ENCODE results near the gene RUNX2. TPM values are rescaled to one million over a fixed set of nuclear protein-coding genes. Genes with fewer than 3 reads are reported as not detected.

RUNX2 gene
- total RNA-seq, 2 donors from 2014 or later = 30.8 to 33.7 TPM

DNA sequence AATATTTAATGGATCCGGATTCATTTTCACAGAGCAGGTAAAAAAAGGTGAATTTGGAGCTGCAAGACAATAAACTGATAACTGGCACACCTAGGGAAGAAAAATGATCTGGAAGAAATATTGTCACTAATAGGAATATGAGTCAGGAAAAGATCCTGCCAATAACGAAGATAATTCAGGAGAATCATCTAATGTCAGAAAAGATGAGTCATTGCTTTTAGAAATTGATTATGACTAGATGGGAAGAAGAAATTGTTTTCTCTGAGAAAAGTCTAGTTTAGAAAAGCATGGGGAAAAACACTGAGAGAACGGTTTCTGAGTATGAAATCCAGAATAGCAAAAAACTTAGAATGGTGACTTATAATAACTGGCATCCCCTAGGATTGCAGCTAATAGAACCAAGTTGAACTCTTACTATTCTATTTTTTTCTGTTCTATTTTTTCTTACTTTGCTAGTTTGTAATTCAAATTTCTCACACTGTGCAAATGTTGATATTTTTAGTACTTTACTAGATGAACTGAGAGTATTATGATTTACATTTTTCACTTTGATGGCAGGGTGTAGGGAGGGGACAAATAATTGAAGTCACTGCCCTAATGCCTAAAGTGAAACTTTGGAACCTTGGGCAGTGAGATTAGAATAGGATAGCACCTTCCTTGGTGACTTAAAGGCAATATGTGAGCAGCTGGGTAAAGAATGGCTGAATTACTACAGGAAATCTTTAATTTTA lies 87.8 kb downstream of the RUNX2 start:
- no peak for ATAC-seq (replicated peaks)
- H3K27ac Mint-ChIP-seq = no peak overlapping the region
- H3K4me1 Mint-ChIP-seq = peaks cover 19% of the 10 kb centered on the region
- peaks cover 18% of the 10 kb centered on the region for H3K36me3 Mint-ChIP-seq (ENCODE audit: low read depth)
- no peaks in the 10 kb centered on the region for H3K27me3 Mint-ChIP-seq
- H3K9me3 Mint-ChIP-seq = no peaks in the 10 kb centered on the region
- peak overlapping the region; percentile 20 for H3K4me3 Mint-ChIP-seq

DNA sequence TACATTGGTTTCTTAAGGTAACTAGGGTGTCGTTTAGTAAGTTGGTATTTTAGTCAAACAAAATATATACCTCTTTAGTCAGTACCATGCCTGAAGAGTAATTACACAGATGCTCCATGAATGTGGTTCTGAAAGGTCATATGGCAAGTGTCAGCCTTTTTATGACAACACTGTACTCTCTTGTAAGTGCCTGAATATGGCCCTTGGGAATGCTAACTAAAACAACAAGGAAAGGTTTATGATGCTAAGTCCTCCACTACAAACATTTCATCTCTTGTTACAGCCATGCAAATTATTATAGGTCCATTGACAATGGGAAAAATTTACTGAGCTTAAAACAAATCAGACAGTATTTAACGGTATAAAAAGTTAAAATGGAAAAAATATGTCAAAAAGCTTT lies 88.6 kb downstream of the RUNX2 start:
- Mint-ChIP-seq H3K4me1 (peaks cover 19% of the 10 kb centered on the region), H3K36me3 (ENCODE audit: low read depth) (peaks cover 26% of the 10 kb centered on the region), H3K27ac (no peak overlapping the region), H3K4me3 (peak overlapping the region; percentile 20), H3K9me3 (no peaks in the 10 kb centered on the region), H3K27me3 (no peaks in the 10 kb centered on the region)
- ATAC-seq (replicated peaks) = peak; percentile 7

DNA sequence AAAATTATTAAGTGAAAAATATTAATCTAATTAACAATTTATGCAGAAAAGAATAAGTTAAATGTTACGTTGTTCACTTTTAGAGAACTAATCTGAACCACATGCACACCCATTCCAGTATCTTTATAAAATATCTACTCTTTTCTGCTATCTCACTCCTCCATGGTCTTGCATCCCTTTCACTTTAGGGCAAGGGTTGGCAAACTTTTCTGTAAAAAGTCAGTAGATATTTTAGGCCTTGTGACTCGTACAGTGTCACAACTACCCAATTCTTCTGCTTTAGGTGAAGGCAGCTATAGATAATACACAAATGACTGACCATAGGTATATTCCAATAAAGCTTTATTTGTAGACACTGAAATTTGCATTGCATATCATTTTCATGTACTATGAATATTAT lies 89.3 kb downstream of the RUNX2 start:
- Mint-ChIP-seq H3K9me3 (no peaks in the 10 kb centered on the region), H3K36me3 (ENCODE audit: low read depth) (peaks cover 33% of the 10 kb centered on the region), H3K4me1 (peaks cover 19% of the 10 kb centered on the region), H3K4me3 (no peak overlapping the region), H3K27ac (no peak overlapping the region), H3K27me3 (no peaks in the 10 kb centered on the region)
- no peak for ATAC-seq (replicated peaks)

DNA sequence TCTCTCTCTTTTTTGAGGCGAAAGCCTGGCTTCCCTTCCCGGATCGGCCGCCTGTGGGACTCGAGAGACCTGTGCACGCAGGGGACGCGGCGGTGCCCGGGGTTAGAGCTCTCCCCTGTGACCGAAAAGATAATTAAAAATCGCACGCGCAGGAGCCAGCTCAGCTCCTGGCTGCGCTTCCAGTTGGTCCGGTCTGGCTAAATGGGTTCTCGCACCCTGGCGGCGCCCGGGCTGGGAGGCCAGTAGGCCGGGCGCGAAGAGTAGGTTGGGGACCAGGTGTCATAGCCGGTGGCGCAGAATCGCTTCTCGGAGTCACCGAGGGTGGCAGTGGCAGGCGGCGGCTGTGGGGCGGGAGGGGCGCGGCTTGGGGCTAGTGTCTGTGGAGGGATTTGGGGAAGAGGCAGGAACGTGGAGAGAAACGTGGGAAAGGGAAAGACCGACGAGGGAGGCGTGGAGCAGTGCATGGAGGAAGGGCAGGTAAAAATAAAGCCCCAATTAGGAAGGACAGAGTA lies 91.5 kb downstream of the RUNX2 start:
- Mint-ChIP-seq H3K27ac (peak overlapping the region; percentile 99), H3K9me3 (no peaks in the 10 kb centered on the region), H3K36me3 (ENCODE audit: low read depth) (peaks cover 52% of the 10 kb centered on the region), H3K4me1 (peaks cover 19% of the 10 kb centered on the region), H3K27me3 (no peaks in the 10 kb centered on the region), H3K4me3 (peak overlapping the region; percentile 99)
- peak; percentile 41 for ATAC-seq (replicated peaks)

DNA sequence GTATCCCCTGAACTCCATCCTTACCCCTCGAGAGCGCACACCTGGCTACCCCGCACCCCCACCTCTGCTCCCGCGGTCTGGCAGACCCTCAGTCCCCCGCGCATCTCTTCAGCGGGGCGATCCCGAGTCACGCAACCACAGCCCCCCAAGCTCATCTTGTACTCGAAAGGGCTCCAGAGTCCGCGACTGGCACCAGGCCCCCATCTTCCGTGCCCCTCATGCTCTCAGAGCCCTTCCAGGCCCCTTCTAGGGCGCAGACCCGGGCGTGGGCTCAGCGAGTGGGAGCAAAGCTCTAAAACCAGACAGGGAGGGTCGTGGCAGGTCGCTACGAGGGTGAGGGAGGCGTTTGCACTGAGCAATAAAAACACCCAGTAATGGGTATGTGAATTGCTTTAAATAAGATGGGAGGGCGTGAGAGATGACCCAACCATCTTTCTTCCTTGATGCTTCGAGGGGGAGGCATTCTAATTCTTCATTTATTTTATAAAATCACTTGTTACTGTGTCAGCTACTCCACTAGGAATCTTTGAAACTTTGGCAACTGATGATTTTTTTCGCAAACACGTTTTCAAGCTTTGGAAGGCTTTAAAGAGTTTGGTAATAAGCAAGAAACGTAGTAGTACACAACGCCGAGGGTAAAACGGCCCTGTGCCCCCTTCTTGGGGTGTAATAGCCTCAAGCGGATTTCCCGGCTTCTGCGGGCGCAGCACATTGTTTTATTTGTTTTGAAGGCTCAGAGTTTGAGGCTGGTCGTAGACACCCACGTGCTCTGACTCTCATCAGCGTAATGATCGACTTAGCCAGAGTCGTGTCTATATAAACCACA lies 92.2 kb downstream of the RUNX2 start:
- ATAC-seq (replicated peaks) = peak; percentile 41
- H3K27ac Mint-ChIP-seq = peak overlapping the region; percentile 99
- H3K27me3 Mint-ChIP-seq = no peaks in the 10 kb centered on the region
- H3K4me1 Mint-ChIP-seq = peaks cover 19% of the 10 kb centered on the region
- H3K4me3 Mint-ChIP-seq = peak overlapping the region; percentile 99
- no peaks in the 10 kb centered on the region for H3K9me3 Mint-ChIP-seq
- H3K36me3 Mint-ChIP-seq (ENCODE audit: low read depth) = peaks cover 58% of the 10 kb centered on the region

DNA sequence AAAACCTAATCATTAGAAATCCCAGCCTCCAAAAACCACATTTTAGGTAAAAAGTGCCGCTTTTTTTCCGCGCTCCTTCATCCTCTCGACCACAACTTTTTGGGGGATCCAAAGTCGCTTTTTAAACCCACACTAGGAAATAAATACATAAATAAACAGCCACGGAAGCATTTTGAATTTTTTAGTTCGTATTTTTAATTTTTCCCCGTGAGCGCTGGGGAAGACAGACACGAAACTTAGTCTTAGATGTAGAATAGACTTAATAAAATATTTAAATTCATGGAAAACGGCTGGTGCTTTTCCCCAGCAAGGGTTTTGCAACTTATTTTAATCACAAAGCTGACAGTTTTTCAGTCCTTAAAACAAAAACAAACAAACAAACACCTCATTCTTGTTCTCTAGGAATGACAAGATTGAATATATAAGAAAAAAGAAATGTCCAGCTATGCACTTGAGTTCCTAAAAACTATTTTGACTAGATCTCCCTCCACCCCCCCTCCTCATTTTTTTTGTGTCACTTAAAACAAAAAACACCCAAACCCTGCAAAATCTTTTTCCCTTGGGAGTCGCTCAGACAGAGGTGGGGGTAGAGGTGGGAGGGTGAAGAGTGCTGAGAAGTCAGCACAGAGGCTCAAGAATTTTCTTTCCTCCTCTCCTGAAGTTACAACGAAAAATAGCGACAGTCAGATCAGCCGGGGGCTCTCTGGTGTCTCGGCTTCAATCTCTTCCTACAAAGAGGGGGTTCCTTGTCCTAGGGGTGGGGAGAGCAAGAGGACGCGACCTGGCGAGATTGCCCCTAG lies 93.0 kb downstream of the RUNX2 start:
- ATAC-seq (replicated peaks) = no peak
- H3K27me3 Mint-ChIP-seq = no peaks in the 10 kb centered on the region

DNA sequence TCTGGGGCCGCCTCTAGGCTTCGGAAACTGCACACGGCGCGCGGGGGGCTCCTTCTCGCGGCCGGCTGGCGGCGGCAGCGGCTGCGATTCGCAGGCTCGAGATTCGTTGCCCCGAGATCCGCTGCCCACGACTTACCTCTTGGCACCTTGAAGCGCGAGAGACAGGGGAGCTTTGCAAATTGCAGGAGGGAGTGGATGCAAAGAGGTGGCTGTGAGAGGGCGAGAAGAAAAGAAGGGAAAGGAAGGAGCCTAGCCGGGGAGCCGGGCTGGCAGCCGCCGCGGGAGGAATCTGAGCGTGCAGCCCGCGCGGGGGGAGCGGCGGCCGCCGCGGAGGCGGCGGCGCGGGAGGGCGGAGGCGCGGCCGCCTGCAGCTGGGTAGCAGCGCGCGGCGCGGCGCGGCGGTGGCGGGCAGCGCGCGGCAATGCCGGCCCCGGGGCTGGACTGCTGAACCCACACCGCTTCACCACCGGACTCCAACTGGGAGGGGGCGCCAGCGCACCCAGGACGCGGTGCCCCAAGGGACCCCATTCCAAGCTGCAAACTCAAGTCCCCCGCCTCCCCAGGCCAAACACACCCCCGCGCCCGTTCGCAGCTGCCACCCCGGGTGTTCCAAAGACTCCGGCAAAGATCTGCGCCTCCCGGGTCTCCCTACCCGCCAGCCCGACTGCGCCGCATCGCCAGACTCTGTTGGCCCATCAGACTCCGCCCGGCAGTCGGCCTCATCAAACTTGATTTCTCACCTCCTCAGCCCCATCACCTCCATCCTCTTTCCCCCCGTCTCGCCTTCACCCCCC lies 93.8 kb downstream of the RUNX2 start:
- Mint-ChIP-seq H3K4me3 (peak overlapping the region; percentile 99), H3K9me3 (no peaks in the 10 kb centered on the region), H3K27ac (peak overlapping the region; percentile 99), H3K36me3 (ENCODE audit: low read depth) (peaks cover 58% of the 10 kb centered on the region), H3K27me3 (no peaks in the 10 kb centered on the region), H3K4me1 (peaks cover 6% of the 10 kb centered on the region)
- peak; percentile 22 for ATAC-seq (replicated peaks)

More for the DNA sequence above, 93.0 kb downstream of the RUNX2 start:
- Mint-ChIP-seq H3K4me1 (peaks cover 13% of the 10 kb centered on the region), H3K4me3 (peak overlapping the region; percentile 99), H3K9me3 (no peaks in the 10 kb centered on the region), H3K27ac (peak overlapping the region; percentile 99), H3K36me3 (ENCODE audit: low read depth) (peaks cover 58% of the 10 kb centered on the region)

DNA sequence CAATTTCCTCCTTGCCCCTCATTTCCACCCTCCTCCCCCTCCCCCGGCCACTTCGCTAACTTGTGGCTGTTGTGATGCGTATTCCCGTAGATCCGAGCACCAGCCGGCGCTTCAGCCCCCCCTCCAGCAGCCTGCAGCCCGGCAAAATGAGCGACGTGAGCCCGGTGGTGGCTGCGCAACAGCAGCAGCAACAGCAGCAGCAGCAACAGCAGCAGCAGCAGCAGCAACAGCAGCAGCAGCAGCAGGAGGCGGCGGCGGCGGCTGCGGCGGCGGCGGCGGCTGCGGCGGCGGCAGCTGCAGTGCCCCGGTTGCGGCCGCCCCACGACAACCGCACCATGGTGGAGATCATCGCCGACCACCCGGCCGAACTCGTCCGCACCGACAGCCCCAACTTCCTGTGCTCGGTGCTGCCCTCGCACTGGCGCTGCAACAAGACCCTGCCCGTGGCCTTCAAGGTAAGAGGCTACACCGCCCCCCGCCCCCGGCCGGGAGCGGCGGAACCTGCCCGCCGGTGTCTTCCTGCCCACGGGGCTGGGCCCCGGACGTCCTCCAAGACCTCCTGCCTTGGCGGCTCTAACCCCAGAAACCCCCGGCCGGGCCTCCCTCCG lies 94.5 kb downstream of the RUNX2 start:
- peaks cover 59% of the 10 kb centered on the region for H3K36me3 Mint-ChIP-seq (ENCODE audit: low read depth)
- peaks cover 6% of the 10 kb centered on the region for H3K4me1 Mint-ChIP-seq
- peak overlapping the region; percentile 99 for H3K4me3 Mint-ChIP-seq
- H3K9me3 Mint-ChIP-seq = no peaks in the 10 kb centered on the region
- no peaks in the 10 kb centered on the region for H3K27me3 Mint-ChIP-seq
- peak overlapping the region; percentile 99 for H3K27ac Mint-ChIP-seq
- ATAC-seq (replicated peaks) = peak; percentile 22

DNA sequence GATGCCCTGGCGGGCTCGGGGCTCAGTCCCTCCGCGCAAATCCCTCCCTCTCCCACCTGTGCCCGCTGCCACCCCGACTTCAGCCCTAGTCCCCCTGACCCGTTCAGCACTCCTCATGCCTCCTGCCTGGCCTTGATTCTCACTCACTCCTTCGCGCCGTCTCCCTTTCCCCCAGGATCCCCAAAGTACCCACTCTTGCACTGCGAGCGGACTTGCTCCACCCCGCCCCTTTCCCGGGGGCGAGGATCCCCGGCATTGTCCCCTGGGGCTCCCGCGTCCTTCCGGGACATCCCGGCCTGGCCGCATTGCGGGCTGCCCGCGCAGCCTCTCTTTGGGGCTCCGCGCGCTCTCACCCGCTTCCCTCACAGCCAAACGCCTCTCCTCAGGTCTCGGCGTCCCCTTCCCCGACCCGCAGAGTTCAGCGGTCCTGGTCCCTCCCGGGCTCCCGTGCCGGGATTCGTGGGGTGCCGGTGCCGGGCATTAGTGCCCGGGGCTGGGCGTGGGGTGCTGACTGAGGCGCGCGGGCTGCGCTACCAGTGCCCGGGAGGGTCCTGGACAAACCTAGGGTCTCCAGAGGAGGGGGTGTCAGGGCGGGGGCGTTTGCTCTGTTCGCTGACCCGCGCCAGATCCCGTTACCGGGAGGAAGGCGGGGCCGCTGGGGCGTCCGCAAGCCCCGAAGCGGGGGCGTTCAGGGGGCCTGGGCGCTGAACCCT lies 95.1 kb downstream of the RUNX2 start:
- peak overlapping the region; percentile 99 for H3K27ac Mint-ChIP-seq
- H3K4me1 Mint-ChIP-seq = peaks cover 8% of the 10 kb centered on the region
- ATAC-seq (replicated peaks) = peak; percentile 25
- H3K4me3 Mint-ChIP-seq = peak overlapping the region; percentile 99
- no peaks in the 10 kb centered on the region for H3K9me3 Mint-ChIP-seq
- H3K36me3 Mint-ChIP-seq (ENCODE audit: low read depth) = peaks cover 65% of the 10 kb centered on the region
- no peaks in the 10 kb centered on the region for H3K27me3 Mint-ChIP-seq

DNA sequence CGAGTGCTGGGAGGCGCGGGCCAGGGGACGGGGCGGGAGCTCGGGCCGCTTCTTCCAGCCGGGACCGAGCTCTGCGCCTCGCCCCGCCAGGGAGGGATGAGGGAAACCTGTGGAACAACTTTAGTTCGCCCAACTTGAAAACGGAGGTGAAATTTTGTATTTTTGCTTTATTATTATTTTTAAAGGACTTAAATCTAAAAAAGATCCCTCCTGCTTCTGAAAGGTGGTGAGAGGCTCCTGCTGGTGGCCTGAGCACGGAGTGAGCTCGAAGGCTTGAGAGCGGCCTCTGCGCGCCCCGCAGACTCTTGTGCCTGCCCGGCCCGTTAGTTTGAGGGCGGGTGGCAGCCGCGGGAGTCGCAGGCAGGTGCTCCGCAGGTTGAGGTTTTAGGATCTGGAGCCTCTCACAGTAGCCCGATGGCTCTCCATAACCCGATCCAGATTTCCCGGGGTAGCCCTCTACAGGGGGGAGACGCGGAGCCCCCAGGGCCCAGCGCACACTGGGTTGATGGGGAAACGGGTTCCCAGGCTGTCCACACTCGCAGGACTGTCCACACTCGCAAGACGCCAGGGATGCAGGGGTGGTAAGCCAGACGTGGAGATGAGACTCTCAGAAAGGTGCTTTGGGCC lies 95.8 kb downstream of the RUNX2 start:
- H3K36me3 Mint-ChIP-seq (ENCODE audit: low read depth) = peaks cover 72% of the 10 kb centered on the region
- ATAC-seq (replicated peaks) = peak; percentile 6
- H3K27ac Mint-ChIP-seq = peak overlapping the region; percentile 99
- peak overlapping the region; percentile 99 for H3K4me3 Mint-ChIP-seq
- H3K4me1 Mint-ChIP-seq = peaks cover 15% of the 10 kb centered on the region
- H3K27me3 Mint-ChIP-seq = no peaks in the 10 kb centered on the region
- no peaks in the 10 kb centered on the region for H3K9me3 Mint-ChIP-seq

DNA sequence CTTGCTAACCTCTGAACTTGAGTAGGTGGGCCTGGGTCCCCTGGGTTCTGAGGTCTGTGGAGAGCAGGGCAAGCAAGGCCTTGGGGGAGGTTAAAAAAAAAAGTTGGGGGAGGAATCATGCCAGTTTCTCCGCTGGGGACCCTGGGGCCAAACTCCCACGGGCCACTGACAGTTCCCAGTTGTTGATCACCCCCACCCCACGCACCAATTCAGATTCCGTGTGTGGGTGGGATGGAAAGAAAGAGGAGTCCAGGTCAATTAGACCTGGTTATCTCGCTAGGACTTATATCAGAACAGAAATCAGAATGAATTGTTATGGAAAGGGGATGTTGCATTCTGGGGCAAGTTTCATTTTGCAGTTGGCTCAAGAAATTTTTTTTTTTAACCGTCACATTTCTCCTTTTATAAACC lies 96.3 kb downstream of the RUNX2 start:
- H3K36me3 Mint-ChIP-seq (ENCODE audit: low read depth) = peaks cover 73% of the 10 kb centered on the region
- H3K9me3 Mint-ChIP-seq = no peaks in the 10 kb centered on the region
- peaks cover 15% of the 10 kb centered on the region for H3K4me1 Mint-ChIP-seq
- peak overlapping the region; percentile 99 for H3K4me3 Mint-ChIP-seq
- peak; percentile 3 for ATAC-seq (replicated peaks)
- H3K27me3 Mint-ChIP-seq = no peaks in the 10 kb centered on the region
- peak overlapping the region; percentile 99 for H3K27ac Mint-ChIP-seq

DNA sequence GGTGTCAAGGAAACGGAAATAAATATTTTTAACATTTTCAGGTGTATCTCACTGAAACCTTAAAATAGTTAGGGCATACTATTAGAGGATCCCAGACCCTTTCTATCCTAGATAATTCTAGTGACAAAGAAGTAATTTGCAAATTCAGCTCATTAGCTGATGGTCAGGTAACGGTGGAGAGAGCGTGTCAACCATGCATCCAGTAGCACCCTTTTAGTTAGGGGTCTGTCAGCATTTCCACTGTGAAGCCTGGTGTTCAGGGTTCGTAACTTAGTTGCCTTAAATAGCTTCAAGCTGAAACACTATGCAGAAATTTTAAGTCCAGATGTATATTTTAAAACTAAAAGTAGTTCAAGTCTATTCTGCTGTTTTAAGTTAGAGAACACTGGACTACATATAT lies 98.1 kb downstream of the RUNX2 start:
- Mint-ChIP-seq H3K9me3 (no peaks in the 10 kb centered on the region), H3K36me3 (ENCODE audit: low read depth) (peaks cover 64% of the 10 kb centered on the region), H3K27me3 (no peaks in the 10 kb centered on the region), H3K4me1 (peaks cover 23% of the 10 kb centered on the region), H3K27ac (peak overlapping the region; percentile 99), H3K4me3 (peak overlapping the region; percentile 99)
- ATAC-seq (replicated peaks) = no peak
